Measurements from ENCODE around the gene RBM39. TPM values are rescaled to one million over a fixed set of nuclear protein-coding genes. Genes with fewer than 3 reads are reported as not detected.
"Not testable (repeated sequence)": the region's sequence is repeated elsewhere in the genome, so short reads cannot be mapped to it uniquely, and the experiment has no call there.

Gene RBM39
- total and polyA plus RNA-seq, 2 experiments from 2014 or later = 259 to 413 TPM

- no peak for TF ChIP-seq REST (IDR thresholded peaks at IDR 0.05; ENCODE audit: unreplicated experiment)
Measured at GRCh38 chr20:35791821-35792220, 49.8 kb upstream of the RBM39 start (continued).

GRCh38 chr20:35791097-35791496 is 49.0 kb upstream of the RBM39 start:
- DNase-seq (ENCODE audit: low spot score) (no peak), ATAC-seq (no peak)
- no peaks in the 10 kb centered on the region for H3K27me3 ChIP-seq (ENCODE audit: insufficient read depth)
- H4K20me1 ChIP-seq (replicated peaks; ENCODE audit: insufficient read depth) = peaks cover 25% of the 10 kb centered on the region
- no peak overlapping the region for H2AFZ ChIP-seq
- Mint-ChIP-seq H3K9me3 (no peaks in the 10 kb centered on the region), H3K4me1 (no peaks in the 10 kb centered on the region), H3K27me3 (ENCODE audit: insufficient read depth, low read depth, poor library complexity) (peaks cover 8% of the 10 kb centered on the region), H3K4me3 (no peak overlapping the region), H3K27ac (no peak overlapping the region), H3K36me3 (ENCODE audit: low read depth) (no peaks in the 10 kb centered on the region)
- TF ChIP-seq POLR2AphosphoS5 (IDR thresholded peaks at IDR 0.05; ENCODE audit: low read depth) (no peak), JUNB (IDR thresholded peaks at IDR 0.05; ENCODE audit: unreplicated experiment) (no peak)
- no peak overlapping the region for H3K27ac ChIP-seq (ENCODE audit: low read depth)
- no peak overlapping the region for H3K4me2 ChIP-seq
- no peaks in the 10 kb centered on the region for H3K9me2 ChIP-seq (ENCODE audit: insufficient read depth)
- no peaks in the 10 kb centered on the region for H3K4me1 ChIP-seq (ENCODE audit: insufficient read depth)
- no peaks in the 10 kb centered on the region for H3F3A ChIP-seq (replicated peaks; ENCODE audit: low read depth)
- peaks cover 88% of the 10 kb centered on the region for H3K79me2 ChIP-seq (replicated peaks; ENCODE audit: insufficient read depth)
- no peak overlapping the region for H3K4me3 ChIP-seq
- no peaks in the 10 kb centered on the region for H3K36me3 ChIP-seq (ENCODE audit: insufficient read depth)

GRCh38 chr20:35788796-35789195 is 46.7 kb upstream of the RBM39 start:
- Mint-ChIP-seq H3K4me1 (no peaks in the 10 kb centered on the region), H3K9me3 (no peaks in the 10 kb centered on the region), H3K27ac (no peak overlapping the region), H3K4me3 (no peak overlapping the region), H3K27me3 (ENCODE audit: insufficient read depth, low read depth, poor library complexity) (peaks cover 8% of the 10 kb centered on the region), H3K36me3 (ENCODE audit: low read depth) (no peaks in the 10 kb centered on the region)
- H3K27ac ChIP-seq (ENCODE audit: low read depth) = no peak overlapping the region
- no peaks in the 10 kb centered on the region for H3K27me3 ChIP-seq (ENCODE audit: insufficient read depth)
- H3K9me2 ChIP-seq (ENCODE audit: insufficient read depth) = no peaks in the 10 kb centered on the region
- H3K4me1 ChIP-seq (ENCODE audit: insufficient read depth) = no peaks in the 10 kb centered on the region
- H3K79me2 ChIP-seq (replicated peaks; ENCODE audit: insufficient read depth) = peaks cover 88% of the 10 kb centered on the region
- TF ChIP-seq JUNB (IDR thresholded peaks at IDR 0.05; ENCODE audit: unreplicated experiment) (no peak), NANOG (IDR thresholded peaks at IDR 0.05; ENCODE audit: borderline replicate concordance) (no peak), STAT1 (IDR thresholded peaks at IDR 0.05; ENCODE audit: unreplicated experiment) (no peak), EZH2phosphoT487 (IDR thresholded peaks at IDR 0.05; ENCODE audit: unreplicated experiment) (no peak), ZNF114 (CRISPR knock-in tag; IDR thresholded peaks at IDR 0.05) (no peak)
- DNase-seq (ENCODE audit: low spot score) = no peak
- no peak overlapping the region for H2AFZ ChIP-seq
- H4K20me1 ChIP-seq (replicated peaks; ENCODE audit: insufficient read depth) = peaks cover 27% of the 10 kb centered on the region
- H3K4me2 ChIP-seq = no peak overlapping the region
- no peak for ATAC-seq
- no peak overlapping the region for H3K4me3 ChIP-seq
- no peaks in the 10 kb centered on the region for H3F3A ChIP-seq (replicated peaks; ENCODE audit: low read depth)
- H3K36me3 ChIP-seq (ENCODE audit: insufficient read depth) = no peaks in the 10 kb centered on the region; the same call in 1 of the 2 replicates

GRCh38 chr20:35785541-35785940 is 43.5 kb upstream of the RBM39 start:
- not testable (repeated sequence) for ATAC-seq
- H3K36me3 Mint-ChIP-seq (ENCODE audit: low read depth) = peaks cover 15% of the 10 kb centered on the region; the same call in 1 of the 3 replicates

GRCh38 chr20:35783811-35784210 is 41.8 kb upstream of the RBM39 start:
- H3K36me3 Mint-ChIP-seq (ENCODE audit: low read depth) = peaks cover 21% of the 10 kb centered on the region
- H3F3A ChIP-seq (replicated peaks; ENCODE audit: low read depth) = not testable (repeated sequence)

More at GRCh38 chr20:35785541-35785940, 43.5 kb upstream of the RBM39 start:
- H3K4me3 Mint-ChIP-seq; H3K4me1 Mint-ChIP-seq; H3K4me1 ChIP-seq (ENCODE audit: insufficient read depth); H3K9me2 ChIP-seq (ENCODE audit: insufficient read depth); H3K27ac ChIP-seq (ENCODE audit: low read depth); H3F3A ChIP-seq (replicated peaks; ENCODE audit: low read depth); DNase-seq (ENCODE audit: low spot score); H3K27me3 ChIP-seq (ENCODE audit: insufficient read depth); H2AFZ ChIP-seq; H3K27me3 Mint-ChIP-seq (ENCODE audit: insufficient read depth, low read depth, poor library complexity); H3K9me3 Mint-ChIP-seq; H3K4me3 ChIP-seq; H3K4me2 ChIP-seq; H3K27ac Mint-ChIP-seq: not testable (repeated sequence)
- H3K36me3 ChIP-seq (ENCODE audit: insufficient read depth) = peaks cover 11% of the 10 kb centered on the region
- H4K20me1 ChIP-seq (replicated peaks; ENCODE audit: insufficient read depth) = peaks cover 36% of the 10 kb centered on the region
- H3K79me2 ChIP-seq (replicated peaks; ENCODE audit: insufficient read depth) = peaks cover 94% of the 10 kb centered on the region

More at GRCh38 chr20:35783811-35784210, 41.8 kb upstream of the RBM39 start:
- Histone ChIP-seq H4K20me1 (replicated peaks; ENCODE audit: insufficient read depth) (peaks cover 31% of the 10 kb centered on the region), H3K36me3 (ENCODE audit: insufficient read depth) (peaks cover 11% of the 10 kb centered on the region), H3K79me2 (replicated peaks; ENCODE audit: insufficient read depth) (peaks cover 95% of the 10 kb centered on the region)
- not testable (repeated sequence) for H3K27me3 ChIP-seq (ENCODE audit: insufficient read depth); H3K4me2 ChIP-seq; H2AFZ ChIP-seq; H3K27me3 Mint-ChIP-seq (ENCODE audit: insufficient read depth, low read depth, poor library complexity); ATAC-seq; H3K27ac Mint-ChIP-seq; H3K27ac ChIP-seq (ENCODE audit: low read depth); H3K4me1 Mint-ChIP-seq; DNase-seq (ENCODE audit: low spot score); H3K9me2 ChIP-seq (ENCODE audit: insufficient read depth); H3K4me3 ChIP-seq; H3K4me1 ChIP-seq (ENCODE audit: insufficient read depth); H3K9me3 Mint-ChIP-seq; H3K4me3 Mint-ChIP-seq

Data from GM23338 (cell line).